Measurements from ENCODE around the gene ZFY. TPM values are rescaled to one million over a fixed set of nuclear protein-coding genes. Genes with fewer than 3 reads are reported as not detected.

Gene ZFY
- total and polyA plus RNA-seq, 2 of the 8 experiments (the other 6 are each of a cell fraction or from before 2014, with no cell fraction given) = 1.5 to 8.9 TPM

DNA sequence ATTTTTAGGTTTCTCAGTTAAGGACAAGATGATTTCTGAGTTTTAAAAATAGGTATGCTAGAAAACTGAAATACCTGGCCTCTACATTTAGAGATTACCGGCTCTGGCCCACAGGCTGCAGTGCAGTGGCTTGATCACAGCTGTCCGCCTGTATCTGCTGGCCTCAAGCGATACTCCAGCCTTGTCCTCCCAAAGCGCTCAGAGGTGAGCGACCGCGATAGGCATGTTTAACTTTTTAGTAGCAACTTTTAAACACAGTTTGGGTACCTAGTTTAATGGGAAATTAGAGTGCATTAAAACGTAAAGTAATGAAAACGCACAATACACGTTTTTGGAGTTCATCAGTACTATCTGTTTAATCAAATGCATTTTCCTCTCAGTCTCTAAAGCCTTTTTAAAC is 1.1 kb upstream of the ZFY start:
- Histone ChIP-seq H3K9me3 (ENCODE audit: insufficient read depth in 2 of 2, low read depth in 1 of 2, low read length in 1 of 2) (no peaks in the 10 kb centered on the region), H3K27ac (ENCODE audit: low read depth, low read length) (no peak overlapping the region), H4K8ac (ENCODE audit: extremely low read depth, insufficient read depth, low read length) (no peak overlapping the region), H3K14ac (ENCODE audit: insufficient read length) (no peak overlapping the region), H4K20me1 (replicated peaks in 1 of 2; ENCODE audit: control insufficient read depth in 1 of 2, insufficient read depth in 2 of 2, low read length in 2 of 2) (no peaks in the 10 kb centered on the region), H3K4me3 (ENCODE audit: extremely low read depth in 1 of 4, insufficient read depth in 2 of 4, low read depth in 3 of 4, low read length in 4 of 4) (peak overlapping the region in 2 of 4 experiments; percentile 74 to 83; a peak in 5 of 8 replicates), H2BK120ac (replicated peaks; ENCODE audit: low read depth, low read length) (no peak overlapping the region), H2AFZ (ENCODE audit: low read length) (no peak overlapping the region), H3K23me2 (ENCODE audit: low read depth, low read length) (no peaks in the 10 kb centered on the region; the same call in 1 of the 2 replicates), H3K4ac (replicated peaks; ENCODE audit: insufficient read length, low read depth, low read length) (no peak overlapping the region), H3K4me1 (replicated peaks in 1 of 4; ENCODE audit: control insufficient read depth in 3 of 4, insufficient read depth in 4 of 4, low read length in 3 of 4) (peaks cover 0 to 7% (median under 1%) of the 10 kb centered on the region in 4 experiments; a peak in 2 of 7 replicates), H3K9ac (replicated peaks in 1 of 4; ENCODE audit: extremely low read depth in 1 of 4, low read depth in 3 of 4, low read length in 3 of 4) (peak overlapping the region in 1 of 4 experiments; percentile 98; a peak in 2 of 7 replicates), H3K27me3 (replicated peaks in 1 of 4; ENCODE audit: control insufficient read depth in 3 of 4, extremely low read depth in 1 of 4, insufficient read depth in 3 of 4, low read length in 3 of 4) (no peaks in the 10 kb centered on the region), H4K91ac (replicated peaks; ENCODE audit: insufficient read length, low read length) (no peak overlapping the region), H2BK12ac (ENCODE audit: low read depth, low read length) (no peak overlapping the region), H2BK5ac (ENCODE audit: low read depth, low read length) (no peak overlapping the region), H2BK15ac (ENCODE audit: low read length) (no peak overlapping the region), H4K5ac (ENCODE audit: insufficient read length, low read depth, low read length) (no peak overlapping the region), H3K79me1 (ENCODE audit: low read depth, low read length) (no peaks in the 10 kb centered on the region), H3K36me3 (ENCODE audit: control insufficient read depth in 2 of 4, insufficient read depth in 4 of 4, low read length in 3 of 4) (no peaks in the 10 kb centered on the region; a peak in 1 of 8 replicates), H3K23ac (ENCODE audit: insufficient read length) (no peak overlapping the region), H3K56ac (replicated peaks; ENCODE audit: insufficient read length, low read depth, low read length) (no peak overlapping the region), H2BK20ac (ENCODE audit: low read length) (no peak overlapping the region), H3K18ac (ENCODE audit: extremely low read depth, low read length) (no peak overlapping the region), H2AK5ac (ENCODE audit: low read depth, low read length) (no peak overlapping the region), H3K4me2 (ENCODE audit: insufficient read depth in 1 of 2, low read depth in 2 of 2, low read length in 2 of 2) (peak overlapping the region; percentile 66 to 71), H3K79me2 (ENCODE audit: control insufficient read depth in 1 of 2, insufficient read depth in 2 of 2, low read length in 2 of 2) (peaks cover 2 to 37% of the 10 kb centered on the region in 2 experiments; a peak in 3 of 4 replicates)
- ChIA-PET CTCF (ENCODE audit: partially characterized antibody) (no interaction called here), POLR2A (ENCODE audit: partially characterized antibody) (no interaction called here)
- WGBS, 2 experiments (ENCODE audit: extremely low coverage in 1 of 2, insufficient coverage in 1 of 2, insufficient read length in 1 of 2, insufficient replicate concordance in 2 of 2, low coverage in 1 of 2, low lambda C conversion rate in 2 of 2, missing lambda C conversion rate in 1 of 2) = 75% methylated on average over 10 of the region's 10 CpGs; no CpG with 5 or more reads in 1 of the 2 experiments
- DNase-seq (ENCODE audit: low read depth in 1 of 2, low spot score in 2 of 2) (no peak), FAIRE-seq (no peak)

All from H1 (cell line).